Esophagus squamous epithelium (tissue), 4 donors: Measurements from ENCODE around the gene TMEM141.

Experiments used
- POLR2A ChIP-seq, 4 donors: fragments of 450-650 bp; IDR thresholded peaks; one replicate each; pipeline ENCODE4 v1.6.1; 2017; ENCODE audit warnings: antibody characterized with exemption in 4 of 4, mild to moderate bottlenecking in 4 of 4, moderate library complexity in 3 of 4
- TF ChIP-seq, protein P1 (sequence below), 6 experiments: fragments of 450-650 bp in 4 of 6; fragments of 200-600 bp in 2 of 6; sonication (generic) in 2 of 6; IDR thresholded peaks; one replicate each; pipeline ENCODE4 v1.5.1; 2016 to 2019; ENCODE audit warnings: antibody characterized with exemption in 6 of 6, mild to moderate bottlenecking in 4 of 6, moderate library complexity in 4 of 6

- TF ChIP-seq, protein P1, sequence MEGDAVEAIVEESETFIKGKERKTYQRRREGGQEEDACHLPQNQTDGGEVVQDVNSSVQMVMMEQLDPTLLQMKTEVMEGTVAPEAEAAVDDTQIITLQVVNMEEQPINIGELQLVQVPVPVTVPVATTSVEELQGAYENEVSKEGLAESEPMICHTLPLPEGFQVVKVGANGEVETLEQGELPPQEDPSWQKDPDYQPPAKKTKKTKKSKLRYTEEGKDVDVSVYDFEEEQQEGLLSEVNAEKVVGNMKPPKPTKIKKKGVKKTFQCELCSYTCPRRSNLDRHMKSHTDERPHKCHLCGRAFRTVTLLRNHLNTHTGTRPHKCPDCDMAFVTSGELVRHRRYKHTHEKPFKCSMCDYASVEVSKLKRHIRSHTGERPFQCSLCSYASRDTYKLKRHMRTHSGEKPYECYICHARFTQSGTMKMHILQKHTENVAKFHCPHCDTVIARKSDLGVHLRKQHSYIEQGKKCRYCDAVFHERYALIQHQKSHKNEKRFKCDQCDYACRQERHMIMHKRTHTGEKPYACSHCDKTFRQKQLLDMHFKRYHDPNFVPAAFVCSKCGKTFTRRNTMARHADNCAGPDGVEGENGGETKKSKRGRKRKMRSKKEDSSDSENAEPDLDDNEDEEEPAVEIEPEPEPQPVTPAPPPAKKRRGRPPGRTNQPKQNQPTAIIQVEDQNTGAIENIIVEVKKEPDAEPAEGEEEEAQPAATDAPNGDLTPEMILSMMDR (IDR thresholded peaks at IDR 0.05), result no peak
- TF ChIP-seq POLR2A (IDR thresholded peaks at IDR 0.05), result no peak
Measured at GRCh38 chr9:136828474-136829140, 37.5 kb downstream of the TMEM141 start.
